Measurements from ENCODE around the gene CCBE1.
"Not testable (repeated sequence)": the region's sequence is repeated elsewhere in the genome, so short reads cannot be mapped to it uniquely, and the experiment has no call there.

Gene CCBE1

GRCh38 chr18:59656373-59656887 is 40.8 kb downstream of the CCBE1 start:
- DNase-seq (ENCODE audit: low read depth in 2 of 2): no peak

DNA sequence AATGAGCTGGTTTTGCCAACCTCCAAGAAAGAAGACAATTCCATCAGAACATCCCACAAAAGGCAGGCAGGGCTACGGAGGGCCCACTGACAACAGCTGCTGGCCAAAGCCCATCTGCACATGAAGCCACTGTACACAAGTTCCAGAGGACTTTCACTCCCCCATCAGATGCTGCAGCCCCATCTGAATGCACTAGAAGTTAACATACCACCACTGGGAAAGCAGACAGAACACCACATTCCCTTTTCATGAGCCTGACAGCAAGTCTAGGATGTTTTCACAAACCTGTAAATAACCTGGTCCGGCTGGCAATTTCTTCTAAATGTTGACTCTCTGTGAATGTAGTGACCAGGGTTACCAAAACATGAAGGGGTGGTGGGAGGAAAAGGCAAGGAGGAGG is 41.5 kb downstream of the CCBE1 start:
- no peak for DNase-seq (ENCODE audit: low read depth in 2 of 2)

- DNase-seq (ENCODE audit: low read depth in 2 of 2): no peak
Observed at GRCh38 chr18:59651071-59651470, 46.2 kb downstream of the CCBE1 start.

GRCh38 chr18:59650266-59650820 is 46.9 kb downstream of the CCBE1 start:
- DNase-seq (ENCODE audit: low read depth in 2 of 2): no peak

GRCh38 chr18:59649591-59649990 is 47.6 kb downstream of the CCBE1 start:
- DNase-seq (ENCODE audit: low read depth in 2 of 2): no peak

DNA sequence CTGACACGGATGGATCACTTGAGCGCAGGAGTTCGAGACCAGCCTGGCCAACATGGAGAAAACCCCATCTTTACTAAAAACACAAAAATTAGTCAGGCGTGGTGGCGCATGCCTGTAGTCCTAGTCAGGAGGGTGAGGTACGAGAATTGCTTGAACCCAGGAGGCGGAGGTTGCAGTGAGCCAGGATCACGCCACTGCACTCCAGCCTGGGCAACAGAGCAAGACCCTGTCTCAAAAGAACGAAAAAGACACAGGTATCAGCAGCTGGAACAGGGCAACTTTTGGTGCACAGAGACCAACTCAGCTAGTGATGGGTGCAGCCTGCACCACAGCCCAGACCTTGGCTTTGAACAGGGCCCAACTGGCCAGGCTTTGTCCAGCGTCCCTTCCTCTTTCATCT is 48.8 kb downstream of the CCBE1 start:
- not testable (repeated sequence) for DNase-seq (ENCODE audit: low read depth in 2 of 2)

- DNase-seq (ENCODE audit: low read depth in 2 of 2): no peak
Observed at GRCh38 chr18:59646963-59647307, 50.3 kb downstream of the CCBE1 start.

GRCh38 chr18:59646228-59646962 is 50.8 kb downstream of the CCBE1 start:
- DNase-seq (ENCODE audit: low read depth in 2 of 2): no peak

GRCh38 chr18:59643740-59644139 is 53.5 kb downstream of the CCBE1 start:
- DNase-seq (ENCODE audit: low read depth in 2 of 2): no peak

- DNase-seq (ENCODE audit: low read depth in 2 of 2): no peak
Observed at GRCh38 chr18:59640721-59641120, 56.5 kb downstream of the CCBE1 start.

DNA sequence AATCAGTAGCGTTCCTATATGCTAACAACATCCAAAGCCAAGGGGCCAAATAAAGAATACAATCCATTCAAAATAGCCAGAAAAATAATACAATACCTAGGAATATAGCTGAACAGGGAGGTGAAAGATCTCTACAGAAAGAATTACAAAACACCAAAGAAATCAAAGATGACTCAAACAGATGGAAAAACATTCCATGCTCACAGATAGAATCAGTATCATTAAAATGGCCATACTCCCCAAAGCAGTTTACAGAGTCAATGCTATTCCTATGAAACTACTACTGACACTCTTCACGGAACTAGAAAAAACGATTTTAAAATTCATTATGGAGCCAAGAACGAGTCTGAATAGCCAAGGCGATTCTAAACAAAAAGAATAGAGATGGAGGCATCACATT is 57.4 kb downstream of the CCBE1 start:
- no peak for DNase-seq (ENCODE audit: low read depth in 2 of 2)

GRCh38 chr18:59639136-59639535 is 58.1 kb downstream of the CCBE1 start:
- DNase-seq (ENCODE audit: low read depth in 2 of 2): no peak

- no peak for DNase-seq (ENCODE audit: low read depth in 2 of 2)
Observed at GRCh38 chr18:59633961-59634485, 63.2 kb downstream of the CCBE1 start.

- no peak for DNase-seq (ENCODE audit: low read depth in 2 of 2)
Observed at GRCh38 chr18:59633317-59633716, 63.9 kb downstream of the CCBE1 start.

- no peak for DNase-seq (ENCODE audit: low read depth in 2 of 2)
Observed at GRCh38 chr18:59631583-59632181, 65.5 kb downstream of the CCBE1 start.

GRCh38 chr18:59629894-59630293 is 67.3 kb downstream of the CCBE1 start:
- DNase-seq (ENCODE audit: low read depth in 2 of 2): no peak

DNA sequence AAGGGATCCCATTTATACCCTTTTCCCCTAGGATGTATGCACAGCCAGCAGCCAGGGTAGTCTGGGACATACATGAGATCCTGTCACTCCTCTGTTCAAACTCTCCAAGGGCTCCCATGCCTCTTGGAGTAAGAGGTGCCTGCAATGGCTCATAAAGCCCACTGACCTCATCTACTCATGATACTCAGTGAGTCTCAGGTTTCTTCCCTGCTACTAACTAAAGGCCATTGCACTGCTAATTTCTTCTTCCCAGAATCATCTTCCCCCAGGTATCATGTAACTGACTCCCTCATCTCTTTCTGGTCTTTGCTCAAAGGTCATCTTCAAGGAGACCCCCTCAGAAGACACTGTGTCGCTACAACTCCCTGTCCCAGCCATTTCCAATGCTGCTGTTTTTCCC is 68.2 kb downstream of the CCBE1 start:
- DNase-seq (ENCODE audit: low read depth in 2 of 2): no peak

DNA sequence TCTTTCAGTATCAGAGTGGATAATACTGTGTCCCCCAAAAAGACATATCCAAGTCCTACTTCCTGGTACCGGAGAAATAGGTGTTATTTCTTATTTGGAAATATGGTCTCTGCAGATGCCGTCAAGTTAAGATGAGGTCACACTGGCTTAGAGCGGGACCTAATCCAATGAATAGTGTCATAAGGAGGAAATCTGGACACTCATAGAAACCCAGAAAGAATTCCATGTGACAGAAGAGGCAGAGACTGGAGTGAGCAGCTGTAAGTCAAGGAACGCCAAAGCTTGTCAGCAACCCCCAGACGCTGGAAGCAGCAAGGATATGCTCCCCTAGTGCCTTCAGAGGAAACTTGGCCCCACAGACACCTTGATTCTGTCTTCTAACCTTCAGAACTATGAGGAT is 69.8 kb downstream of the CCBE1 start:
- DNase-seq (ENCODE audit: low read depth in 2 of 2): no peak

GRCh38 chr18:59624369-59624765 is 72.9 kb downstream of the CCBE1 start:
- no peak for DNase-seq (ENCODE audit: low read depth in 2 of 2)

DNA sequence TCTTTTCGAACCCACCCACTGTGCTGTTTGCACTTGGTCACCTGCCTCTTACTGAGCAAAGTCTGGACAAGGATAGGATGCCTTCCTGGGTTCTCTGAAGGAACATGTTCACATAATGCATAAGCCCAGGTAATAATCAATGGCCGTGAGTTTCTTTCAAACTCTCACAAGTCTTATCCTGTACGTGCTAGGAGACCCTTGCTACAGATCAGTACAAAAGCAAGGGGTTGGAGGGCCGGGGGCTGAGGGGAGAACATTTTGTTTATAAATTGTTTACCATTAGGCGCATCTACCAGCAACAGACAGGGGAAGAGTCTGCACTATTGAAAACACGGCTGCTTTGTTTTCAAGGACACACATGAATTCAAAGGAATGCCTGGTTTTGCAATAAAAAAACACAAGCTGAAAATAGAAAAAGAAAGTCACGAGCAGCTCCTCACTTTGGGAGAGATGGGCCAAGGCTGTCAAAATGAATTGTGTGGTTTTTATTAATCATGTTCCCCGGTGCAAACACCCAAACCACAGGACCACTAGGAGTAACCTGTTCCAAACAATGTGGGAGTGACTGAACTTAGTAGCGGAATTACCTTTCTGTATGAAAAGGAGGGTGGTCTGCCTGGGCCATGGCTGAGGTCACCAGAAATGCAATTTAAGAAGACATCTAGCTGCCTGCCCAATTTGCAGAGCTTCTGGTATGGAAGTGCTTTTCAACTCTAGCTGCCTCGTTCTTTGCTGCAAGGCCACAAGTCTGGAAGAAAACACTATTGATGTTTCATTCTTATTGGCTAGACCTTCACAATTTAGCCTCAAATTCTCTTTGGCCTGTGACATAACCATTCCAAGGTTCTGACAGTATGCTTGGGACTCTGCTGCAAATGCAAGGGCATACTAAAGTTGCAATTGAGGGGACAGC is 73.5 kb downstream of the CCBE1 start:
- peak; percentile 47 to 59 for DNase-seq (ENCODE audit: low read depth in 2 of 2)

DNA sequence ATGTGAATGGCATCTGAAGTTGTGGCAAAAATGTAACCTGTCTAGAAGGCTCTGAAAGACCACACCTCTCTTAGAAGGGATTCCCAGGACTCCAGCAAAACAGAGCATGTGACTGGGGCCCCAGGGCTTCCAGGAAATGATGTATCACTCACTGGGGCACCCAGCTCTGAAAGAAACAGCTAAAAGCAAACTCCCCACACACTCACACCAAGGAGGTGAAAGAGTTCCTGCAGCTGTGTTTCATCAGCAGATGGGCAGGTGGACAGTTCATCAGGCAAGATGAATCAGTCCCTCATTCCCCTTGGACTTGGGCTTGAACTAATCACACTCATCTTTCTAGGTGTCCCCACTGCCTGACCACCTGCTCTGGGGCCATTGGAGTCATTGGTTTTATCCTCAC is 76.2 kb downstream of the CCBE1 start:
- DNase-seq (ENCODE audit: low read depth in 2 of 2): no peak

DNA sequence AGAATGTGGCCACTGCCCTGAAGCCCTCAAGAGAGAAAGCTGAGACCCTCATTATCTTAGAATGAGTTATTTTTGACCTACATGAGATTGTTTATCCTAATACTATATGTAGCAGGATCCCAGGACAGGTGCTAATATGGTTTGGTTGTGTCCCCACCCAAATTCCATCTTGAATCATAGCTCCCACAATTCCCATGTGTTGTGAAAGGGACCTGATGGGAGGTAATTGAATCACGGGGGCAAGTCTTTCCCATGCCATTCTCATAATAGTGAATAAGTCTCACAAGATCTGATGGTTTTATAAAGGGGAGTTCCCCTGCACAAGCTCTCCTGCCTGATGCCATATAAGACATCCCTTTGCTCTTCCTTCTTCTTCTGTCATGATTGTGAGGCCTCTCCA is 76.8 kb downstream of the CCBE1 start:
- no peak for DNase-seq (ENCODE audit: low read depth in 2 of 2)

Measured in fibroblast of skin of left biceps (primary cell).